Ishikawa (cell line): ENCODE results near the gene AUTS2.

Experiments
- EP300 ChIP-seq: IDR thresholded peaks from 2 replicates; pipeline ENCODE4 v1.6.1; 2012; ENCODE audit warnings: borderline replicate concordance
- TAF1 ChIP-seq: IDR thresholded peaks from 2 replicates; pipeline ENCODE4 v1.6.1; 2012; ENCODE audit warnings: low read depth, mild to moderate bottlenecking

DNA sequence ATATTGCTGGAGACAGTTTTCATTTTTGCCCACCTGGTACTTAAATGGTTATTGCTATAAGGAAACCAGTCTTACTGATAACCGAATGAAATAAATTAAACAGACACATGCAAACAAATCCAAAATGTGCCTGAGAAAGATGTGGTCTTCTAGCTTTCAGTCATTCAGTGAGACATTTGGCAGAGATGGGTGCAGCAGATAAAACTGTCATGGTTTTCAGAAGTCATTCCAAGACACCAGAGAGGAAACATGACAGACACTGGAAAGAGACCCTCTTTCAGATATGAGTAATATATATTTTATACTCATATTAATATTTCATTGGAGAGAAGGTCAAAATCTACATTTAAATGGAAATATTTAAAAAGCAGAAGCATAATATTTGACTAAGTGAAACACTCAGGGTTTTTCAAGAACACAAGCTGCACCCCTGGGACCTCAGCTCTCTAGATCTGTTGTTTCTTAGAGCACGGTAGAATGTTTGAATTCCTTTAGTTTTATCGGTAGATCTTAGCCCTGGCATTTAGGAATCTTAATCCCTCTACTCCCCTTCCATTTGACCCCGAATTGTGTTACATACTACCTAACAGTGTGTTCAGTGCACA is 246.1 kb downstream of the AUTS2 start:
- TF ChIP-seq TAF1 (no peak), EP300 (no peak)
